Transverse colon (tissue), 4 donors: ENCODE results near the gene PHAF1.

Source experiments
- POLR2A ChIP-seq: fragments of 450-650 bp; IDR thresholded peaks from one replicate; pipeline ENCODE4 v1.6.1; 2016; ENCODE audit warnings: antibody characterized with exemption, mild to moderate bottlenecking, moderate library complexity
- POLR2AphosphoS5 ChIP-seq, 3 donors: sonication (generic); formaldehyde crosslinking; IDR thresholded peaks; one replicate each; pipeline ENCODE4 v1.6.1; 2016; ENCODE audit warnings: antibody characterized with exemption in 3 of 3
- TF ChIP-seq, protein P1 (sequence below), 5 experiments: fragments of 200-600 bp in 3 of 5; fragments of 450-650 bp in 2 of 5; sonication (generic) in 3 of 5; IDR thresholded peaks; 1 replicate in 2 of 5; 2 replicates in 3 of 5; pipeline ENCODE4 v1.5.1; 2016 to 2017; ENCODE audit warnings: antibody characterized with exemption in 5 of 5, inconsistent platforms in 3 of 5, mild to moderate bottlenecking in 2 of 5, moderate library complexity in 1 of 5

DNA sequence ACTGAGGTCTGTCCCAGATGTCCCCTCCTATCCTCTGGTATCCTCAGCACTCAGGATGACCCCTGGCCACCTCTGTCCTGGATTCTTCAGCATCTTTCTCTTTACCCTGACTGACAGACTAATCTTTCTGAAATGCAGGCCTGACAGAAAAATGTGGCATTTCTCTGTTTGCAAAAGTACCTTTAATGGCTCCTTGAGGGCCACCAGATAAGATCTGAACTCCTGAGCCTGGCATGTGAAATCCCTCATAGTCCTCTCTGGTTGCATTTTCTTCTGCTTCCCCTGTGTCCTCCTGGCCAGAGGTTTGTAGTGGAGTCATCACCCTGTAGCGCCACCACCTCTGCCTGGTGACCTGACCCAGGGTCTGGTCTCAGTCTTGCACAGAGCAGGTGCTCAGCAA lies 87.1 kb downstream of the PHAF1 start:
- TF ChIP-seq POLR2A (no peak), POLR2AphosphoS5 (IDR thresholded peaks at IDR 0.05) (no peak)
- TF ChIP-seq, protein P1, sequence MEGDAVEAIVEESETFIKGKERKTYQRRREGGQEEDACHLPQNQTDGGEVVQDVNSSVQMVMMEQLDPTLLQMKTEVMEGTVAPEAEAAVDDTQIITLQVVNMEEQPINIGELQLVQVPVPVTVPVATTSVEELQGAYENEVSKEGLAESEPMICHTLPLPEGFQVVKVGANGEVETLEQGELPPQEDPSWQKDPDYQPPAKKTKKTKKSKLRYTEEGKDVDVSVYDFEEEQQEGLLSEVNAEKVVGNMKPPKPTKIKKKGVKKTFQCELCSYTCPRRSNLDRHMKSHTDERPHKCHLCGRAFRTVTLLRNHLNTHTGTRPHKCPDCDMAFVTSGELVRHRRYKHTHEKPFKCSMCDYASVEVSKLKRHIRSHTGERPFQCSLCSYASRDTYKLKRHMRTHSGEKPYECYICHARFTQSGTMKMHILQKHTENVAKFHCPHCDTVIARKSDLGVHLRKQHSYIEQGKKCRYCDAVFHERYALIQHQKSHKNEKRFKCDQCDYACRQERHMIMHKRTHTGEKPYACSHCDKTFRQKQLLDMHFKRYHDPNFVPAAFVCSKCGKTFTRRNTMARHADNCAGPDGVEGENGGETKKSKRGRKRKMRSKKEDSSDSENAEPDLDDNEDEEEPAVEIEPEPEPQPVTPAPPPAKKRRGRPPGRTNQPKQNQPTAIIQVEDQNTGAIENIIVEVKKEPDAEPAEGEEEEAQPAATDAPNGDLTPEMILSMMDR (IDR thresholded peaks at IDR 0.05), result no peak
